PFSK-1 (cell line): ENCODE measurements around the gene VTI1A.

Experiments used
- FOXP2 ChIP-seq: optimal IDR thresholded peaks from 2 replicates; pipeline ENCODE3; 2011; ENCODE audit warnings: borderline replicate concordance, control low read depth, inconsistent platforms; ENCODE audit not compliant: insufficient read depth; ENCODE audit errors: extremely low read length, extremely low read depth
- POLR2AphosphoS5 ChIP-seq: IDR thresholded peaks from 2 replicates; pipeline ENCODE4 v1.6.1; 2012; ENCODE audit warnings: low read depth, mild to moderate bottlenecking, control low read depth, low read length, moderate library complexity
- SIN3A ChIP-seq: IDR thresholded peaks from 2 replicates; pipeline ENCODE4 v1.6.1; 2012; ENCODE audit warnings: mild to moderate bottlenecking, low read length, moderate library complexity, borderline replicate concordance; ENCODE audit not compliant: insufficient read depth
- TAF1 ChIP-seq: IDR thresholded peaks from 2 replicates; pipeline ENCODE4 v1.6.1; 2012; ENCODE audit warnings: low read length, control low read depth, borderline replicate concordance; ENCODE audit not compliant: insufficient read depth
- TF ChIP-seq, protein P1 (sequence below), 2 experiments: IDR thresholded peaks; 2 replicates each; pipeline versions ENCODE4 v1.6.1 to v1.8.0; 2011 to 2012; ENCODE audit warnings: low read depth in 2 of 2, low read length in 2 of 2, control low read depth in 1 of 2, inconsistent platforms in 1 of 2, mild to moderate bottlenecking in 1 of 2, moderate library complexity in 1 of 2; ENCODE audit not compliant: insufficient read depth in 1 of 2

The VTI1A gene

DNA sequence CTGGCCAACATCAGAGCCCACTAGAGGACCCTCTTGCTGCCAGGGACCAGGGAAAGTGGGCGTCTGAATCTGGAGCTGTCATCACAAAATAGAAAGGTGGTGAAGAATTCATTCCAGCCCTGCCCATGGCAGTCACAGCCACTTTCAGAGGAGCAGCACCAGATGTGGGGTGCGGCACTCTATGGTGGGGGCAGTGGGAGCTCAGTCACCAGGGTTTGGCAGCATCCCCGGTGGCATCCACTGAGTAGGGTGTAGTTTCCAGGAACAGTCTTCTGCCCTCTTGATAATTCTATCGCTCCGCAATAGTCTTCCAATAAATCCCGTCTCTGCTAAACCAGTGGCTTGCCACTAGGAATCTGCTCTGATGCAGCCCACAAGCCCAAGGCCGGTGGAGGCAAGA, 394.5 kb downstream of the VTI1A start:
- no peak for TF ChIP-seq TAF1
- TF ChIP-seq, protein P1, sequence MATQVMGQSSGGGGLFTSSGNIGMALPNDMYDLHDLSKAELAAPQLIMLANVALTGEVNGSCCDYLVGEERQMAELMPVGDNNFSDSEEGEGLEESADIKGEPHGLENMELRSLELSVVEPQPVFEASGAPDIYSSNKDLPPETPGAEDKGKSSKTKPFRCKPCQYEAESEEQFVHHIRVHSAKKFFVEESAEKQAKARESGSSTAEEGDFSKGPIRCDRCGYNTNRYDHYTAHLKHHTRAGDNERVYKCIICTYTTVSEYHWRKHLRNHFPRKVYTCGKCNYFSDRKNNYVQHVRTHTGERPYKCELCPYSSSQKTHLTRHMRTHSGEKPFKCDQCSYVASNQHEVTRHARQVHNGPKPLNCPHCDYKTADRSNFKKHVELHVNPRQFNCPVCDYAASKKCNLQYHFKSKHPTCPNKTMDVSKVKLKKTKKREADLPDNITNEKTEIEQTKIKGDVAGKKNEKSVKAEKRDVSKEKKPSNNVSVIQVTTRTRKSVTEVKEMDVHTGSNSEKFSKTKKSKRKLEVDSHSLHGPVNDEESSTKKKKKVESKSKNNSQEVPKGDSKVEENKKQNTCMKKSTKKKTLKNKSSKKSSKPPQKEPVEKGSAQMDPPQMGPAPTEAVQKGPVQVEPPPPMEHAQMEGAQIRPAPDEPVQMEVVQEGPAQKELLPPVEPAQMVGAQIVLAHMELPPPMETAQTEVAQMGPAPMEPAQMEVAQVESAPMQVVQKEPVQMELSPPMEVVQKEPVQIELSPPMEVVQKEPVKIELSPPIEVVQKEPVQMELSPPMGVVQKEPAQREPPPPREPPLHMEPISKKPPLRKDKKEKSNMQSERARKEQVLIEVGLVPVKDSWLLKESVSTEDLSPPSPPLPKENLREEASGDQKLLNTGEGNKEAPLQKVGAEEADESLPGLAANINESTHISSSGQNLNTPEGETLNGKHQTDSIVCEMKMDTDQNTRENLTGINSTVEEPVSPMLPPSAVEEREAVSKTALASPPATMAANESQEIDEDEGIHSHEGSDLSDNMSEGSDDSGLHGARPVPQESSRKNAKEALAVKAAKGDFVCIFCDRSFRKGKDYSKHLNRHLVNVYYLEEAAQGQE (IDR thresholded peaks at IDR 0.05; ENCODE audit: insufficient read depth in 1 of 2, low read depth in 2 of 2, low read length in 2 of 2): no peak
- no peak for TF ChIP-seq FOXP2
- no peak for TF ChIP-seq SIN3A
- TF ChIP-seq POLR2AphosphoS5: no peak

DNA sequence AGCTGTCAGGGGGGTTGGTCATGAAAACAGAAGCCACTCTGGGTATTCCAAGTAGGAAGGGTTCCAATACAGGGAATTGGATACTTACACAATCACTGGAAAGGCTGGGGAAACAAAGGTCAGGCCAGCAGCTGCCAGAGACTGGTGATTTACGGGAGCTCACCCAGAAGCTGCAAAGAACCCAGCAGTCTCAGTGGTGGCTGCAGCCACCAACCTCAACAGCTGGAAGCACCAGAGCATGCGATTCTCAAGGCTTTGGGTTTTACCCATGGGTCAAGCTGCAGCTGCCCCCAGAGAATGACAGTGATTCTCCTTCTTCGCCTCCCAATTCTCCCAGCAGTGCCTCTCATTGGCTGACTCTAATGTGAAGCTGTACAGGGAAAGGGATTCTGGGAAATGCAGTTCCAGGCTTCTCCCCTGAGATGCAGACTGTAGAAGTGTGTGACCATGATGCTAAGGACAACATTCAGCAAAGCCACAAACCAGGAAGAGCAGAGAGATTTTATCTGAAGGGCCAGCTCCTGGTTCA, 395.9 kb downstream of the VTI1A start:
- no peak for TF ChIP-seq TAF1
- TF ChIP-seq FOXP2: no peak
- no peak for TF ChIP-seq POLR2AphosphoS5
- TF ChIP-seq, protein P1 (IDR thresholded peaks at IDR 0.05; ENCODE audit: insufficient read depth in 1 of 2, low read depth in 2 of 2, low read length in 2 of 2): no peak
- TF ChIP-seq SIN3A: no peak

DNA sequence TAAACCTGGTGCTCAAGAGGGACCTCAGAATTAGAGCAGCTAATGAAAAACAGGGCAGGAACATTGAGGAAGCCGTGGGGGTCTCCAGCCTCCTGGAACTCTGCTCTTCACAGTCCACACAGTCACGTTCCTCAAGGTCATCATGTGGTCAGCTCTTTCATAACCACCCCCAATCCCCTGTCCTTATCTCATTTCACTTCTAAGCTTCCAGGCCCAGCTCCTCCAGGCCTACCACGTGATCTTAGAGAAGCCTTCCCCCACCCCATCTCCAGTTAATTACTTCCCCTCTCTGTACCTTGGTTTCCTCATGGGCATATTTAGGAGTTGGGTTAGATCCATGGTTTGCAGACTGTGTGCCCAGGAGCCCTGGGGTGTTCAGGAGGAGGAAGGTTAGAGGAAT, 396.6 kb downstream of the VTI1A start:
- TF ChIP-seq POLR2AphosphoS5 (no peak), TAF1 (no peak), FOXP2 (no peak), SIN3A (no peak)
- TF ChIP-seq, protein P1 (IDR thresholded peaks at IDR 0.05; ENCODE audit: insufficient read depth in 1 of 2, low read depth in 2 of 2, low read length in 2 of 2): no peak

DNA sequence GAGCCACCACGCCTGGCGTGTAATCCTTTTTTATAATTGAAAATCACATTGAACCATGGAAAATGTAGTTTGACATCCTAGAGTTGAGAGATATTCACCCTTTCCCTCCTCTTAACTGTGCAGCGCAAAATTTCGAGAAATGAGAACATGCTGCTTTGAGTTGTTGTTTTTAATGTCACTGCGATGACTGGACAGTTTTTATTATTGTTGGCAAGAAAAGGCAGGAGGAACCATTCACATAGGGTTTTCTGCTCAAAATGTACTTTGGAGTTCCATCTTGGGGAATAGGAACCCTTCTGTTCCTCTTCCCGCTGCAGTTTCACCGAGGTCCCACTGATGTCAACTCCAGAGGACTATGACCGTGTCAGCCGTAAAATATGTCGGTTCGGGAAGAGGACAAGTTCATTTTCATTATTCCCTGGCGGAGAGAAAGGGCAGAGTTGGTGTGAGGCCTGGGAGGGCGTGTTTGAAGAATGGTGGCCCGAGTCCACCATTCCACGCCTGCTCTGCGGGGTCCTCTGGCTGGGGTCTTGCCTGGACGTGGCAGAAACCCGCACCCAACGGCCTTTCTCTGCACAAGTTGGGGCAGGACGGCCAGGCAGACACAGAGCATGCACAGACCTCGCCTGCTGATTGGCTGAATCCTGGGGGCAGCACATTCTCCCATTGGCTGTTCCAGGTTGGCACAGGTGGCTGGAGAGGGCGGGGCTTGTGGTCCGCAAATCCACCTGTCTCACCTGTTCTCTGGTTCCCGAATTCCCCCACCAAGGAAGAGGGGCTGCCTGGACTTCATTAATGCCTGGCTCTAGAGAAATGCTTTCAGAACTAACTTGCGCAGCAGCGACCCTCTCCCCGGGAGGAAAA, 397.9 kb downstream of the VTI1A start:
- TF ChIP-seq SIN3A: no peak
- TF ChIP-seq, protein P1 (IDR thresholded peaks at IDR 0.05; ENCODE audit: insufficient read depth in 1 of 2, low read depth in 2 of 2, low read length in 2 of 2): no peak
- TF ChIP-seq POLR2AphosphoS5: no peak
- TF ChIP-seq TAF1: no peak
- TF ChIP-seq FOXP2: no peak
